ENCODE results near the gene FOXN3. TPM values are rescaled to one million over a fixed set of nuclear protein-coding genes. Genes with fewer than 3 reads are reported as not detected.
A peak's percentile ranks its signal among the peaks of the same experiment; 100 is the strongest.

The FOXN3 gene
- total RNA-seq, 2 donors from 2014 or later, result 61.2 to 84.1 TPM

GRCh38 chr14:89207925-89208328, 209.1 kb downstream of the FOXN3 start:
- H3K36me3 ChIP-seq (ENCODE audit: control insufficient read depth, insufficient read depth, low read length), result peaks cover 8% of the 10 kb centered on the region
- WGBS, 2 experiments (ENCODE audit: insufficient coverage in 1 of 2, insufficient read length in 1 of 2), result 73 to 89% methylated on average over 7 of the region's 7 CpGs
- Mint-ChIP-seq H3K27me3 (ENCODE audit: insufficient read depth) (no peaks in the 10 kb centered on the region), H3K36me3 (ENCODE audit: low read depth) (peaks cover 23% of the 10 kb centered on the region), H3K27ac (no peak overlapping the region), H3K4me3 (no peak overlapping the region), H3K9me3 (no peaks in the 10 kb centered on the region), H3K4me1 (peaks cover 27% of the 10 kb centered on the region)
- no peaks in the 10 kb centered on the region for H3K27me3 ChIP-seq (ENCODE audit: control insufficient read depth, insufficient read depth, low read length, poor library complexity, severe bottlenecking)
- no peak overlapping the region for H3K27ac ChIP-seq (ENCODE audit: low read depth, low read length)
- DNase-seq, result peak; percentile 61
- no peak overlapping the region for H3K9ac ChIP-seq (ENCODE audit: extremely low read depth, low read length, poor library complexity, severe bottlenecking)
- H3K4me1 ChIP-seq (ENCODE audit: control insufficient read depth, insufficient read depth, low read length), result peaks cover 13% of the 10 kb centered on the region
- no peak overlapping the region for H3K4me3 ChIP-seq (ENCODE audit: low read length)
- no peaks in the 10 kb centered on the region for H3K9me3 ChIP-seq (ENCODE audit: control insufficient read depth, low read length)
- peak; percentile 48 for TF ChIP-seq CTCF (conservative IDR thresholded peaks at IDR 0.05)

- no peak overlapping the region for H3K27ac ChIP-seq (ENCODE audit: low read depth, low read length)
- Mint-ChIP-seq H3K36me3 (ENCODE audit: low read depth) (peaks cover 21% of the 10 kb centered on the region), H3K27me3 (ENCODE audit: insufficient read depth) (no peaks in the 10 kb centered on the region), H3K4me3 (no peak overlapping the region), H3K4me1 (peaks cover 31% of the 10 kb centered on the region), H3K9me3 (no peaks in the 10 kb centered on the region), H3K27ac (no peak overlapping the region)
- H3K27me3 ChIP-seq (ENCODE audit: control insufficient read depth, insufficient read depth, low read length, poor library complexity, severe bottlenecking), result no peaks in the 10 kb centered on the region
- H3K36me3 ChIP-seq (ENCODE audit: control insufficient read depth, insufficient read depth, low read length), result peaks cover 8% of the 10 kb centered on the region
- TF ChIP-seq CTCF (conservative IDR thresholded peaks at IDR 0.05), result no peak
- no peaks in the 10 kb centered on the region for H3K9me3 ChIP-seq (ENCODE audit: control insufficient read depth, low read length)
- peaks cover 13% of the 10 kb centered on the region for H3K4me1 ChIP-seq (ENCODE audit: control insufficient read depth, insufficient read depth, low read length)
- H3K4me3 ChIP-seq (ENCODE audit: low read length), result no peak overlapping the region
- WGBS, 2 experiments (ENCODE audit: insufficient coverage in 1 of 2, insufficient read length in 1 of 2), result 94 to 99% methylated on average over 8 to 17 of the region's 17 CpGs
- no peak for DNase-seq
- no peak overlapping the region for H3K9ac ChIP-seq (ENCODE audit: extremely low read depth, low read length, poor library complexity, severe bottlenecking)
Measured at GRCh38 chr14:89206389-89207031, 210.5 kb downstream of the FOXN3 start.

GRCh38 chr14:89205137-89205740, 211.8 kb downstream of the FOXN3 start:
- Histone ChIP-seq H3K9me3 (ENCODE audit: control insufficient read depth, low read length) (no peaks in the 10 kb centered on the region), H3K27me3 (ENCODE audit: control insufficient read depth, insufficient read depth, low read length, poor library complexity, severe bottlenecking) (no peaks in the 10 kb centered on the region), H3K36me3 (ENCODE audit: control insufficient read depth, insufficient read depth, low read length) (peaks cover 8% of the 10 kb centered on the region), H3K9ac (ENCODE audit: extremely low read depth, low read length, poor library complexity, severe bottlenecking) (no peak overlapping the region), H3K27ac (ENCODE audit: low read depth, low read length) (no peak overlapping the region), H3K4me1 (ENCODE audit: control insufficient read depth, insufficient read depth, low read length) (peaks cover 13% of the 10 kb centered on the region), H3K4me3 (ENCODE audit: low read length) (no peak overlapping the region)
- peaks cover 20% of the 10 kb centered on the region for H3K36me3 Mint-ChIP-seq (ENCODE audit: low read depth)
- no peak for TF ChIP-seq CTCF (conservative IDR thresholded peaks at IDR 0.05)
- DNase-seq, result no peak
- H3K27ac Mint-ChIP-seq, result no peak overlapping the region
- H3K9me3 Mint-ChIP-seq, result no peaks in the 10 kb centered on the region
- peaks cover 31% of the 10 kb centered on the region for H3K4me1 Mint-ChIP-seq
- H3K27me3 Mint-ChIP-seq (ENCODE audit: insufficient read depth), result no peaks in the 10 kb centered on the region
- no peak overlapping the region for H3K4me3 Mint-ChIP-seq
- 97% methylated on average over 9 to 18 of the region's 18 CpGs for WGBS, 2 experiments (ENCODE audit: insufficient coverage in 1 of 2, insufficient read length in 1 of 2)
